K562 (cell line): ENCODE data around the gene EMD. TPM values are rescaled to one million over a fixed set of nuclear protein-coding genes. Genes with fewer than 3 reads are reported as not detected.

Experiments used
- ATAC-seq: fragments of 200-7000 bp; cut with Tn5 transposase; 3 replicates; pipeline ENCODE4 v1.9.1; 2020; ENCODE audit warnings: moderate library complexity
- BruUV-seq: library from RNA; stranded (reverse); fragments of 400-500 nt; replicated peaks from 2 replicates; lab custom pipeline; 2021; lab: Mats Ljungman, UMichigan
- CTCF ChIA-PET: fragments of 300-600 bp; formaldehyde crosslinking; extraction: SDS; loops from one replicate; lab custom pipeline; 2021; ENCODE audit warnings: low intra/inter-chr PET ratio; lab: Yijun Ruan, JAX
- POLR2A ChIA-PET: fragments of 300-600, 350-650 bp; sonication (Branson Sonifier 250); formaldehyde crosslinking; extraction: SDS; loops from one replicate; lab custom pipeline; 2021; ENCODE audit warnings: antibody characterized with exemption, inconsistent platforms; lab: Yijun Ruan, JAX
- DNase-seq, 4 experiments: peaks; one replicate each; pipeline versions ENCODE4 v3.0.0 to v3.0.0-alpha.2; 2011 to 2018; ENCODE audit warnings: low spot score in 3 of 4, mixed read lengths in 3 of 4; ENCODE audit errors: extremely low read depth in 1 of 4
- FAIRE-seq: peaks from 2 replicates; lab custom pipeline; 2011; peaks lifted over from hg19 to GRCh38; lab: Jason Lieb, UNC
- H2AFZ ChIP-seq: 2 replicates; pipeline ENCODE4 v1.6.0; 2011; ENCODE audit warnings: low read depth, low read length, control low read depth, inconsistent platforms
- H3K27ac ChIP-seq: fragments of 200-600 bp; 3 replicates; pipeline ENCODE4 v1.8.0; 2011; ENCODE audit warnings: low read depth, mild to moderate bottlenecking, control low read depth, inconsistent platforms, low read length, moderate library complexity, mixed read lengths; ENCODE audit errors: extremely low read depth
- H3K27me3 ChIP-seq, 2 experiments: fragments of 300-600 bp in 1 of 2; 2 replicates in 1 of 2; 3 replicates in 1 of 2; pipeline versions ENCODE4 v1.6.0 to v1.8.0; 2011; ENCODE audit warnings: inconsistent platforms in 2 of 2, low read length in 2 of 2, mild to moderate bottlenecking in 1 of 2, mixed read lengths in 1 of 2, moderate library complexity in 1 of 2; ENCODE audit not compliant: control insufficient read depth in 2 of 2, insufficient read depth in 2 of 2
- H3K36me3 ChIP-seq: fragments of 300-600 bp; 3 replicates; pipeline ENCODE4 v1.8.0; 2011; ENCODE audit warnings: mild to moderate bottlenecking, low read length, inconsistent platforms; ENCODE audit not compliant: control insufficient read depth, insufficient read depth
- H3K4me1 ChIP-seq, 2 experiments: fragments of 200-600 bp in 1 of 2; replicated peaks in 1 of 2; 2 replicates in 1 of 2; 3 replicates in 1 of 2; pipeline versions ENCODE4 v1.5.1 to v1.8.0; 2011; ENCODE audit warnings: inconsistent platforms in 2 of 2, low read length in 2 of 2, mild to moderate bottlenecking in 1 of 2, mixed read lengths in 1 of 2, moderate library complexity in 1 of 2; ENCODE audit not compliant: control insufficient read depth in 2 of 2, insufficient read depth in 2 of 2
- H3K4me2 ChIP-seq: 2 replicates; pipeline ENCODE4 v1.6.1; 2011; ENCODE audit warnings: low read length, control low read depth, inconsistent platforms, mixed read lengths; ENCODE audit not compliant: insufficient read depth
- H3K4me3 ChIP-seq: fragments of 200-600 bp; sonication (generic), shearing (Covaris generic); 2 replicates; pipeline ENCODE4 v1.5.1; 2016; ENCODE audit warnings: control low read depth, inconsistent platforms
- H3K79me2 ChIP-seq: fragments of 200-600 bp; 3 replicates; pipeline ENCODE4 v1.8.0; 2011; ENCODE audit warnings: low read length, inconsistent platforms; ENCODE audit not compliant: control insufficient read depth, insufficient read depth
- H3K9ac ChIP-seq, 2 experiments: 2 replicates each; pipeline versions ENCODE4 v1.6.0 to v1.6.1; 2011; ENCODE audit warnings: low read depth in 2 of 2, low read length in 2 of 2, control low read depth in 1 of 2, inconsistent platforms in 1 of 2, mild to moderate bottlenecking in 1 of 2, mixed read lengths in 1 of 2; ENCODE audit not compliant: insufficient read depth in 1 of 2
- H3K9me1 ChIP-seq: one replicate; pipeline ENCODE4 v1.6.0; 2011; ENCODE audit warnings: inconsistent platforms, mild to moderate bottlenecking, low read length, moderate library complexity; ENCODE audit not compliant: control insufficient read depth, insufficient read depth
- H3K9me3 ChIP-seq: replicated peaks from 2 replicates; pipeline ENCODE4 v1.5.1; 2011; ENCODE audit warnings: low read depth, low read length, inconsistent platforms; ENCODE audit not compliant: control insufficient read depth, insufficient read depth
- H4K20me1 ChIP-seq: replicated peaks from 2 replicates; pipeline ENCODE4 v1.6.1; 2011; ENCODE audit warnings: low read length, inconsistent platforms, mixed read lengths; ENCODE audit not compliant: control insufficient read depth, insufficient read depth
- BMI1 ChIP-seq: fragments of 150-350 bp; IDR thresholded peaks from 2 replicates; pipeline ENCODE4 v1.6.1; 2014; ENCODE audit warnings: low read length
- EGR1 ChIP-seq: fragments of 450-650 bp; conservative IDR thresholded peaks from 2 replicates; pipeline ENCODE4 v1.6.1; 2017; ENCODE audit warnings: mild to moderate bottlenecking
- NR2C1 ChIP-seq, 2 experiments: fragments of 450-650 bp; IDR thresholded peaks; 2 replicates each; pipeline ENCODE4 v1.6.1; 2017; ENCODE audit warnings: mild to moderate bottlenecking in 2 of 2, antibody characterized with exemption in 1 of 2, inconsistent platforms in 1 of 2, missing compliant biosample characterization in 1 of 2, missing genetic modification characterization in 1 of 2
- POLR2G ChIP-seq: fragments of 200-400 bp; formaldehyde crosslinking; IDR thresholded peaks from 2 replicates; pipeline ENCODE4 v1.6.1; 2017; ENCODE audit warnings: low read depth, mild to moderate bottlenecking, antibody characterized with exemption, low read length, moderate library complexity
- PREB ChIP-seq: sonication (generic); formaldehyde crosslinking; IDR thresholded peaks from 2 replicates; pipeline ENCODE4 v1.8.1; 2023; ENCODE audit warnings: mild to moderate bottlenecking, missing genetic modification reagents
- RBFOX2 ChIP-seq: fragments of 200-400 bp; formaldehyde crosslinking; IDR thresholded peaks from 2 replicates; pipeline ENCODE4 v1.6.1; 2017; ENCODE audit warnings: low read depth, mild to moderate bottlenecking, low read length, moderate library complexity
- ZBTB33 ChIP-seq: sonication (generic); formaldehyde crosslinking; IDR thresholded peaks from 2 replicates; pipeline ENCODE4 v1.8.1; 2023; ENCODE audit warnings: mild to moderate bottlenecking, missing genetic modification reagents
- WGBS: fragments of 100-300 bp; shearing (Covaris generic); methylation state at CpG from one replicate; pipeline ENCODE4 v1.1.6; 2016; ENCODE audit warnings: low coverage, mixed read lengths; ENCODE audit not compliant: insufficient coverage; ENCODE audit errors: missing lambda C conversion rate; 5-methylcytosine and 5-hydroxymethylcytosine counted together
- in situ Hi-C: fragments of 300-500 bp; cut with MboI; formaldehyde crosslinking; loops from 4 replicates; pipeline ENCODE4 v1.15.0; 2018; ENCODE audit warnings: inconsistent platforms, mixed read lengths
- intact Hi-C: fragments of 100-400 bp; cut with micrococcal nuclease; formaldehyde crosslinking; loops from 2 replicates; pipeline ENCODE4 v1.14.2; 2022
- polyA plus RNA-seq, 8 experiments: library from polyadenylated mRNA; depleted of rRNA in 4 of 8; stranded (reverse) in 5 of 8; unstranded in 3 of 8; fragments of >200 nt; fragmentation: Nextera tagmentation in 2 of 8; fragmentation: Illumina TruSeq in 1 of 8; extraction: Ambion mirVana in 2 of 8; extraction: Trizol in 1 of 8; gene quantifications; 2 replicates each; pipeline versions ENCODE4 v1.2.1 to v1.2.3, GENCODE V29; 2011 to 2014; ENCODE audit warnings: inconsistent platforms in 1 of 8, missing spikeins in 1 of 8
- total RNA-seq, 7 experiments: library from RNA; depleted of rRNA in 6 of 7; stranded (reverse); fragments of >200 nt in 6 of 7; fragmentation: Illumina TruSeq in 2 of 7; extraction: Trizol in 2 of 7; gene quantifications; 2 replicates each; pipeline versions ENCODE4 v1.2.1 to v1.2.3, GENCODE V29; 2011 to 2021; ENCODE audit warnings: low replicate concordance in 1 of 7

Gene EMD
- total and polyA plus RNA-seq, 9 of the 15 experiments (the other 6 are each of a cell fraction or from before 2014, with no cell fraction given) = 2.3 to 206 (median 61.9) TPM

- ChIA-PET CTCF (no interaction called here), POLR2A (interaction anchor here (0.7 to 1.8 kb wide), 4 partner anchors 12 to 453 kb away, joined by 4 to 5 read pairs (median 4); no protein-coding TSS in a partner anchor)
- Histone ChIP-seq H3K4me2 (no peak overlapping the region), H2AFZ (no peak overlapping the region), H3K27me3 (no peaks in the 10 kb centered on the region), H3K27ac (no peak overlapping the region), H4K20me1 (peaks cover 3% of the 10 kb centered on the region; the same call in 1 of the 2 replicates), H3K9ac (no peak overlapping the region), H3K4me1 (peaks cover 0 to 22% of the 10 kb centered on the region in 2 experiments; a peak in 1 of 5 replicates), H3K9me3 (no peaks in the 10 kb centered on the region), H3K79me2 (no peaks in the 10 kb centered on the region), H3K36me3 (peaks cover 98% of the 10 kb centered on the region; the same call in 2 of the 3 replicates), H3K9me1 (no peaks in the 10 kb centered on the region), H3K4me3 (no peak overlapping the region)
- FAIRE-seq (no peak), ATAC-seq (no peak), DNase-seq (no peak)
- WGBS = 85% methylated on average over 11 of the region's 27 CpGs
- intact Hi-C loops (no loop called here), in situ Hi-C loops (no loop called here)
- no TSS peak for BruUV-seq
- peak; percentile 33; the same call in 1 of the 2 replicates for TF ChIP-seq RBFOX2
- no peak for TF ChIP-seq BMI1
- peak; percentile 65 for TF ChIP-seq ZBTB33 (CRISPR knock-in tag)
- TF ChIP-seq EGR1 = peak; percentile 58
- peak; percentile 37; the same call in 1 of the 2 replicates for TF ChIP-seq POLR2G
- no peak for TF ChIP-seq PREB (CRISPR knock-in tag)
- peak; percentile 58; the same call in 1 of the 2 replicates for TF ChIP-seq NR2C1 (IDR thresholded peaks at IDR 0.05)
- peak; percentile 49 for TF ChIP-seq NR2C1 (tag; IDR thresholded peaks at IDR 0.05)
These were observed 21.9 kb upstream of the EMD start for GRCh38 chrX:154357205-154357604.
